Stomach (tissue), 4 donors: ENCODE data around the gene FAM43A.

ENCODE experiments used
- CTCF ChIP-seq, 7 experiments: fragments of 450-650 bp in 4 of 7; fragments of 200-600 bp in 3 of 7; sonication (generic) in 3 of 7; IDR thresholded peaks; one replicate each; pipeline ENCODE4 v1.5.1; 2016 to 2019; ENCODE audit warnings: antibody characterized with exemption in 7 of 7, control low read depth in 2 of 7, mild to moderate bottlenecking in 1 of 7
- EP300 ChIP-seq: sonication (generic); formaldehyde crosslinking; IDR thresholded peaks from one replicate; pipeline ENCODE4 v1.6.1; 2017; ENCODE audit warnings: antibody characterized with exemption
- POLR2A ChIP-seq, 4 donors: fragments of 450-650 bp; IDR thresholded peaks; one replicate each; pipeline ENCODE4 v1.6.1; 2016; ENCODE audit warnings: antibody characterized with exemption in 4 of 4, control low read depth in 2 of 4, mild to moderate bottlenecking in 1 of 4, moderate library complexity in 1 of 4
- POLR2AphosphoS5 ChIP-seq, 3 donors: sonication (generic); formaldehyde crosslinking; IDR thresholded peaks; one replicate each; pipeline ENCODE4 v1.6.1; 2016; ENCODE audit warnings: antibody characterized with exemption in 3 of 3

DNA sequence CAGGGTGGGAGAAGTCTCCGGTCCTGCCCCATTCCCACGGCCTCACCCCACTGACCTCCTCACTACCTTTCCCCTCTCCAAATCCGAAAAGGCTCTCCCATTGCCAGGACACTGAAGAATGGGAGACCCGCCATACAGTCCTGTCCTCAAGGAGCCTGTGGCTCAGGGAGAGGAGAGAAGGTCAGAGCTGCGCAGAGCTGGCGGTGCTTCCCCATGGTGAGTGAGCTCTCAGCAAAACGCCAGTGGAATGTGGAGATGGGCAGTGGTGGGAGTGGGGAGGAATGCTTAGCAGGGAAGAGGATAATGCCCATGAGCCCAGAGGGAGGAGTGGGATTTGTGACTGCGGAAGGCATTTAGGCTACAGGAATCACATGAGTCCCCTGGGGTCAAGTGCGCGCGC, 20.1 kb downstream of the FAM43A start:
- TF ChIP-seq CTCF (IDR thresholded peaks at IDR 0.05) (no peak), POLR2AphosphoS5 (IDR thresholded peaks at IDR 0.05) (no peak), POLR2A (IDR thresholded peaks at IDR 0.05) (no peak), EP300 (no peak)
